HepG2 (cell line): Measurements from ENCODE around the gene TTPAL. TPM values are rescaled to one million over a fixed set of nuclear protein-coding genes. Genes with fewer than 3 reads are reported as not detected.

Source experiments
- ATF7 ChIP-seq, 2 experiments: fragments of 450-650 bp in 1 of 2; sonication (generic) in 1 of 2; formaldehyde crosslinking in 1 of 2; IDR thresholded peaks; 2 replicates each; pipeline versions ENCODE4 v1.4.0 to v1.6.1; 2016 to 2020; ENCODE audit warnings: antibody characterized with exemption in 1 of 2, mild to moderate bottlenecking in 1 of 2, missing genetic modification reagents in 1 of 2
- CHCHD3 ChIP-seq: sonication (generic); formaldehyde crosslinking; IDR thresholded peaks from 2 replicates; pipeline ENCODE4 v1.8.0; 2022; ENCODE audit warnings: mild to moderate bottlenecking, missing genetic modification reagents, moderate library complexity
- HES4 ChIP-seq: sonication (generic); formaldehyde crosslinking; IDR thresholded peaks from 2 replicates; pipeline ENCODE4 v1.9.0; 2021; ENCODE audit warnings: mild to moderate bottlenecking, missing genetic modification reagents, borderline replicate concordance
- KDM3A ChIP-seq: IDR thresholded peaks from 2 replicates; pipeline ENCODE4 v1.6.1; 2018; ENCODE audit warnings: low read depth, missing compliant biosample characterization
- KDM5B ChIP-seq: sonication (generic); formaldehyde crosslinking; IDR thresholded peaks from 2 replicates; pipeline ENCODE4 v1.4.0; 2020; ENCODE audit warnings: missing genetic modification reagents, mild to moderate bottlenecking, borderline replicate concordance
- KLF15 ChIP-seq: sonication (generic); formaldehyde crosslinking; IDR thresholded peaks from 2 replicates; pipeline ENCODE4 v1.8.1; 2023; ENCODE audit warnings: borderline replicate concordance, mild to moderate bottlenecking, inconsistent platforms, missing genetic modification reagents, mixed read lengths
- MBNL3 ChIP-seq: fragments of 250-450 bp; sonication (Bioruptor Pico); conservative IDR thresholded peaks from 2 replicates; pipeline ENCODE4 v1.8.0; 2022; ENCODE audit warnings: mild to moderate bottlenecking, inconsistent platforms
- MEIS1 ChIP-seq: sonication (generic); formaldehyde crosslinking; IDR thresholded peaks from 2 replicates; pipeline ENCODE4 v1.9.0; 2021; ENCODE audit warnings: mild to moderate bottlenecking, missing genetic modification reagents, moderate library complexity, borderline replicate concordance
- PAX8 ChIP-seq: sonication (generic); formaldehyde crosslinking; IDR thresholded peaks from 2 replicates; pipeline ENCODE4 v1.8.0; 2022; ENCODE audit warnings: mild to moderate bottlenecking, missing genetic modification reagents, borderline replicate concordance
- RAD51 ChIP-seq: fragments of 450-650 bp; IDR thresholded peaks from 2 replicates; pipeline ENCODE4 v1.6.1; 2016; ENCODE audit warnings: borderline replicate concordance
- RFXAP ChIP-seq: sonication (generic); formaldehyde crosslinking; IDR thresholded peaks from 2 replicates; pipeline ENCODE4 v1.4.0; 2020; ENCODE audit warnings: missing genetic modification reagents, borderline replicate concordance
- RORA ChIP-seq: sonication (generic); formaldehyde crosslinking; IDR thresholded peaks from 2 replicates; pipeline ENCODE4 v1.5.0; 2020; ENCODE audit warnings: mild to moderate bottlenecking, missing genetic modification reagents, moderate library complexity
- SP4 ChIP-seq: sonication (generic); formaldehyde crosslinking; IDR thresholded peaks from 2 replicates; pipeline ENCODE4 v1.8.1; 2023; ENCODE audit warnings: mild to moderate bottlenecking, missing genetic modification reagents
- XBP1 ChIP-seq: sonication (generic); formaldehyde crosslinking; IDR thresholded peaks from 2 replicates; pipeline ENCODE4 v1.5.0; 2020; ENCODE audit warnings: missing genetic modification reagents
- ZC3H4 ChIP-seq: sonication (generic); formaldehyde crosslinking; IDR thresholded peaks from 2 replicates; pipeline ENCODE4 v1.4.0; 2020; ENCODE audit warnings: missing genetic modification reagents, borderline replicate concordance
- ZFP82 ChIP-seq: sonication (generic); formaldehyde crosslinking; IDR thresholded peaks from 2 replicates; pipeline ENCODE4 v1.5.1; 2020; ENCODE audit warnings: mild to moderate bottlenecking, missing genetic modification reagents, borderline replicate concordance
- ZKSCAN5 ChIP-seq: sonication (generic); formaldehyde crosslinking; IDR thresholded peaks from 2 replicates; pipeline ENCODE4 v1.5.1; 2020; ENCODE audit warnings: mild to moderate bottlenecking, missing genetic modification reagents
- ZNF235 ChIP-seq: sonication (generic); formaldehyde crosslinking; IDR thresholded peaks from 2 replicates; pipeline ENCODE4 v1.8.1; 2023; ENCODE audit warnings: mild to moderate bottlenecking, missing genetic modification reagents, borderline replicate concordance
- ZNF274 ChIP-seq: sonication (generic); formaldehyde crosslinking; IDR thresholded peaks from 2 replicates; pipeline ENCODE4 v1.5.1; 2020; ENCODE audit warnings: mild to moderate bottlenecking, missing genetic modification reagents
- ZNF570 ChIP-seq: sonication (generic); formaldehyde crosslinking; IDR thresholded peaks from 2 replicates; pipeline ENCODE4 v1.4.0; 2020; ENCODE audit warnings: mild to moderate bottlenecking, missing genetic modification reagents, borderline replicate concordance
- ZSCAN21 ChIP-seq: sonication (generic); formaldehyde crosslinking; IDR thresholded peaks from 2 replicates; pipeline ENCODE4 v1.8.0; 2022; ENCODE audit warnings: mild to moderate bottlenecking, missing genetic modification reagents, moderate library complexity, borderline replicate concordance
- ZSCAN29 ChIP-seq: sonication (generic); formaldehyde crosslinking; conservative IDR thresholded peaks from 2 replicates; pipeline ENCODE4 v1.4.0; 2020; ENCODE audit warnings: mild to moderate bottlenecking, missing genetic modification reagents
- polyA plus RNA-seq, 8 experiments: library from polyadenylated mRNA; depleted of rRNA in 3 of 8; stranded (reverse) in 7 of 8; unstranded in 1 of 8; fragments of >200 nt; fragmentation: Illumina TruSeq in 4 of 8; extraction: Trizol in 4 of 8; gene quantifications; 2 replicates each; pipeline versions ENCODE4 v1.2.1 to v1.2.3, GENCODE V29; 2011 to 2016; ENCODE audit warnings: low read depth in 4 of 8, missing spikeins in 1 of 8, mixed read lengths in 1 of 8; ENCODE audit not compliant: insufficient read depth in 1 of 8
- total RNA-seq, 5 experiments: library from RNA; depleted of rRNA; stranded (reverse); fragments of >200 nt; fragmentation: Illumina TruSeq; extraction: Trizol; gene quantifications; 2 replicates each; pipeline ENCODE4 v1.2.3, GENCODE V29; 2016; ENCODE audit warnings: low read depth in 1 of 5
- TF ChIP-seq, protein P1 (sequence below): sonication (generic); formaldehyde crosslinking; IDR thresholded peaks from 2 replicates; pipeline ENCODE4 v1.4.0; 2020; ENCODE audit warnings: mild to moderate bottlenecking, low read depth, missing genetic modification reagents
- TF ChIP-seq, protein P2 (sequence below): sonication (generic); formaldehyde crosslinking; IDR thresholded peaks from 2 replicates; pipeline ENCODE4 v1.4.0; 2020; ENCODE audit warnings: missing genetic modification reagents, mild to moderate bottlenecking, borderline replicate concordance
- TF ChIP-seq, protein P3 (sequence below): sonication (generic); formaldehyde crosslinking; IDR thresholded peaks from 2 replicates; pipeline ENCODE4 v1.4.0; 2020; ENCODE audit warnings: missing genetic modification reagents

Gene TTPAL
- total and polyA plus RNA-seq, 2 of the 13 experiments (the other 11 are each of a cell fraction or from before 2014, with no cell fraction given), result 4.3 to 18.8 TPM

DNA sequence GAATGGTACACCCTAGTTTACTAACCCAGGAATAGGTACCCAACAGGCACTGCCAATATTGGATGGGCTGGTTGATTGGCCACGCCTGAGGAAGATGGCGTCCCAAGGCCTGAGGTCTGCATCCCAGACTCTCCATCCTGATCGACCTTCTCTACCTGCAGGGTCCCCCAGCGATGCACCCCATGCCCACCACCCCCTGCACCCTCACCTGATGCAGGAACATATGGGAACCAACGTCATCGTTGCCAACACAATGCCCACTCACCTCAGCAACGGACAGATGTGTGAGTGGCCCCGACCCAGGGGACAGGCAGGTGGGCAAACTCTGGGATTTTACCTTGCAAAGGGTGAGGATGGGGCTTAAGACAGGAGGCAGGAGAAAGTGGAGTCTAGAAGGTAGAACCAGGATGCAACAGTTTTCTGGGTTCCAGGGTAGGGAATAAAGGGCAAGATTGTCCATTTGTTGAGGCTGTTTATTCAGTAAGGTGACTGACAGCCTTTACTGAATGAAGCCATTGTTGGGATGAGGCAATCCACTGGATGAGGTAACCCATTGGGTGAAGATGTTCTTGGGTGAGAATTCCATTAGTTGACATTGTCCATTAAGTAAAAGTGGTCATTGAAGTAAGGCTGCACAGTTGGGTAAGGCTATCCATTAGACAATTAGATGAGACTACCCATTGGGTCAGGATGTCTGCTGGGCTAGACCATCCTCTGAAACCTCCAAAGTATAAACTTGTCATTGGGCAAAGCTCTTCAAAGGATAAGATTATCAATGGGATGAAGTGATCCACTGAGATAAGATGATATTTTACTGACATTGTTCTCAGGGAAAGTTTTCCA, 47.3 kb upstream of the TTPAL start (continued):
- TF ChIP-seq ZNF235 (CRISPR knock-in tag) (no peak), ZFP82 (peak; percentile 54; the same call in 1 of the 2 replicates), ZNF570 (CRISPR knock-in tag) (peak; percentile 36; the same call in 1 of the 2 replicates), ZSCAN29 (CRISPR knock-in tag) (peak; percentile 91; the same call in 1 of the 2 replicates), RAD51 (no peak), CHCHD3 (CRISPR knock-in tag) (no peak), KDM5B (CRISPR knock-in tag) (peak; percentile 51; the same call in 1 of the 2 replicates), KLF15 (CRISPR knock-in tag) (no peak), ZC3H4 (CRISPR knock-in tag) (no peak), MBNL3 (CRISPR knock-in tag) (no peak), HES4 (CRISPR knock-in tag) (no peak), ZSCAN21 (peak; percentile 69), SP4 (no peak; the same call in 1 of the 2 replicates), ATF7 (IDR thresholded peaks at IDR 0.05) (peak; percentile 97), ATF7 (CRISPR knock-in tag; IDR thresholded peaks at IDR 0.05) (peak; percentile 97), RFXAP (CRISPR knock-in tag) (no peak), PAX8 (CRISPR knock-in tag) (no peak), MEIS1 (CRISPR knock-in tag) (peak; percentile 99; the same call in 1 of the 2 replicates), ZNF274 (CRISPR knock-in tag) (peak; percentile 64; the same call in 1 of the 2 replicates), KDM3A (CRISPR knock-in tag) (peak; percentile 84), ZKSCAN5 (CRISPR knock-in tag) (no peak), RORA (CRISPR knock-in tag) (no peak), XBP1 (CRISPR knock-in tag) (no peak)
- TF ChIP-seq, protein P1, sequence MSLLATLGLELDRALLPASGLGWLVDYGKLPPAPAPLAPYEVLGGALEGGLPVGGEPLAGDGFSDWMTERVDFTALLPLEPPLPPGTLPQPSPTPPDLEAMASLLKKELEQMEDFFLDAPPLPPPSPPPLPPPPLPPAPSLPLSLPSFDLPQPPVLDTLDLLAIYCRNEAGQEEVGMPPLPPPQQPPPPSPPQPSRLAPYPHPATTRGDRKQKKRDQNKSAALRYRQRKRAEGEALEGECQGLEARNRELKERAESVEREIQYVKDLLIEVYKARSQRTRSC (CRISPR knock-in tag), result no peak
- TF ChIP-seq, protein P2, sequence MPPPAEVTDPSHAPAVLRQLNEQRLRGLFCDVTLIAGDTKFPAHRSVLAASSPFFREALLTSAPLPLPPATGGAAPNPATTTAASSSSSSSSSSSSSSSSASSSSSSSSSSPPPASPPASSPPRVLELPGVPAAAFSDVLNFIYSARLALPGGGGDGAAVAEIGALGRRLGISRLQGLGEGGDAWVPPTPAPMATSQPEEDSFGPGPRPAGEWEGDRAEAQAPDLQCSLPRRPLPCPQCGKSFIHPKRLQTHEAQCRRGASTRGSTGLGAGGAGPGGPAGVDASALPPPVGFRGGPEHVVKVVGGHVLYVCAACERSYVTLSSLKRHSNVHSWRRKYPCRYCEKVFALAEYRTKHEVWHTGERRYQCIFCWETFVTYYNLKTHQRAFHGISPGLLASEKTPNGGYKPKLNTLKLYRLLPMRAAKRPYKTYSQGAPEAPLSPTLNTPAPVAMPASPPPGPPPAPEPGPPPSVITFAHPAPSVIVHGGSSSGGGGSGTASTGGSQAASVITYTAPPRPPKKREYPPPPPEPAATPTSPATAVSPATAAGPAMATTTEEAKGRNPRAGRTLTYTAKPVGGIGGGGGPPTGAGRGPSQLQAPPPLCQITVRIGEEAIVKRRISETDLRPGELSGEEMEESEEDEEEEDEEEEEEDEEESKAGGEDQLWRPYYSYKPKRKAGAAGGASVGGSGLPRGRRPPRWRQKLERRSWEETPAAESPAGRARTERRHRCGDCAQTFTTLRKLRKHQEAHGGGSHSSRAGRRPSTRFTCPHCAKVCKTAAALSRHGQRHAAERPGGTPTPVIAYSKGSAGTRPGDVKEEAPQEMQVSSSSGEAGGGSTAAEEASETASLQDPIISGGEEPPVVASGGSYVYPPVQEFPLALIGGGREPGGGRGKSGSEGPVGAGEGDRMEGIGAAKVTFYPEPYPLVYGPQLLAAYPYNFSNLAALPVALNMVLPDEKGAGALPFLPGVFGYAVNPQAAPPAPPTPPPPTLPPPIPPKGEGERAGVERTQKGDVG, result no peak
- TF ChIP-seq, protein P3, sequence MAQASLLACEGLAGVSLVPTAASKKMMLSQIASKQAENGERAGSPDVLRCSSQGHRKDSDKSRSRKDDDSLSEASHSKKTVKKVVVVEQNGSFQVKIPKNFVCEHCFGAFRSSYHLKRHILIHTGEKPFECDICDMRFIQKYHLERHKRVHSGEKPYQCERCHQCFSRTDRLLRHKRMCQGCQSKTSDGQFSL (CRISPR knock-in tag), result no peak
